Measurements from ENCODE around the gene CAMP. TPM values are rescaled to one million over a fixed set of nuclear protein-coding genes. Genes with fewer than 3 reads are reported as not detected.

Gene CAMP
- total and polyA plus RNA-seq, 2 donors from 2014 or later: not detected

DNA sequence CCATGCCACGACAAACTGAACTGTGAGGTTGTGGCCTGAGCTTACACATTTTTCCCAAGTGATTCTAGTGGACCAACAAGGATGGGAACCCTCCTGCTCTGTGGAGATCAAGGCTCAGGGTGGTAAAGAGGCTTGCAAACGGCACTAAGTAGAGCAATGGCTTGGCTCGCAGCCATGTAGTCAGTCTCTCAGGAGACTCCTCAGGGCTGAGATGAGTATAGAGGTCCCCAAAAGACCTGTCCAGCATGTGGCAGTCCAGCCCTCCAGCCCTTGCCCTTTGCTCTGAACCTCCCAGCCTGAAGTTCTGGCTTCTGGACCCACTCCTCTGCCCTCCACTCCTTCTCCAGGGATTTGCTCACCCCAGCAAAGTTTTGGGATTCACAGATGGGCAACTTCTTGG is 8.3 kb upstream of the CAMP start:
- peak overlapping the region; percentile 81 to 82 for H3K27ac ChIP-seq (ENCODE audit: low read depth in 2 of 2, low read length in 2 of 2)
- no peak for FAIRE-seq
- H3K27me3 ChIP-seq (ENCODE audit: control insufficient read depth, insufficient read depth, low read length): no peaks in the 10 kb centered on the region
- intact Hi-C loops (cut with DNase I): no loop called here
- H3K9me3 ChIP-seq (ENCODE audit: control insufficient read depth in 2 of 3, insufficient read depth in 1 of 3, low read length in 3 of 3): no peaks in the 10 kb centered on the region
- TF ChIP-seq, protein P1, sequence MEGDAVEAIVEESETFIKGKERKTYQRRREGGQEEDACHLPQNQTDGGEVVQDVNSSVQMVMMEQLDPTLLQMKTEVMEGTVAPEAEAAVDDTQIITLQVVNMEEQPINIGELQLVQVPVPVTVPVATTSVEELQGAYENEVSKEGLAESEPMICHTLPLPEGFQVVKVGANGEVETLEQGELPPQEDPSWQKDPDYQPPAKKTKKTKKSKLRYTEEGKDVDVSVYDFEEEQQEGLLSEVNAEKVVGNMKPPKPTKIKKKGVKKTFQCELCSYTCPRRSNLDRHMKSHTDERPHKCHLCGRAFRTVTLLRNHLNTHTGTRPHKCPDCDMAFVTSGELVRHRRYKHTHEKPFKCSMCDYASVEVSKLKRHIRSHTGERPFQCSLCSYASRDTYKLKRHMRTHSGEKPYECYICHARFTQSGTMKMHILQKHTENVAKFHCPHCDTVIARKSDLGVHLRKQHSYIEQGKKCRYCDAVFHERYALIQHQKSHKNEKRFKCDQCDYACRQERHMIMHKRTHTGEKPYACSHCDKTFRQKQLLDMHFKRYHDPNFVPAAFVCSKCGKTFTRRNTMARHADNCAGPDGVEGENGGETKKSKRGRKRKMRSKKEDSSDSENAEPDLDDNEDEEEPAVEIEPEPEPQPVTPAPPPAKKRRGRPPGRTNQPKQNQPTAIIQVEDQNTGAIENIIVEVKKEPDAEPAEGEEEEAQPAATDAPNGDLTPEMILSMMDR (IDR thresholded peaks at IDR 0.05; ENCODE audit: borderline replicate concordance, extremely low read depth, insufficient read depth): no peak
- peak in 1 of 5 donors; percentile 81 for DNase-seq
- H3K36me3 ChIP-seq (ENCODE audit: control insufficient read depth in 2 of 3, insufficient read depth in 3 of 3, low read length in 3 of 3): no peaks in the 10 kb centered on the region
- peaks cover 0 to 20% (median 0%) of the 10 kb centered on the region in 3 donors for H3K4me1 ChIP-seq (ENCODE audit: control insufficient read depth in 2 of 3, insufficient read depth in 2 of 3, low read depth in 1 of 3, low read length in 3 of 3)
- no peak overlapping the region for H3K9ac ChIP-seq (ENCODE audit: low read length in 3 of 3)
- H3K4me3 ChIP-seq (ENCODE audit: low read length in 3 of 3): peak overlapping the region in 2 of 3 donors; percentile 2 to 24

DNA sequence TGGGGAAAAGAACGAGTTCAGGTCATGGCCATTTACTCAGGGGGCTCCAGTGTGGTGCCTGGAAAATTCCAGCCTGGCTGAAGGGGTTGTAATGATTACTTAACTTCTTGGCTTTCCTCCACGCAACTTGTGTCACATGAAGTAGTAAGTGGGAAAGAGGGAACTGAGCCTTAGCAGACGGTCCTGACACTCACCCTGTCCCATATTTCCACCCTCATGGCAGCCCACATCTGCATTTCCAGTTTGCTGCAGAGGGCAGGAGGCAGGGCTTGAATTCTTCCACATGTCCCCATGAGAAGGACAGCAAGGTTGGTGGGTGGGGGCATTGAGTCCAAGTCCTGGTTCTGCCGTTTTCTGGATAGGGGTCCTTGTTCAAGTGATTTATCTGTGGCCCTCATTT is 7.8 kb upstream of the CAMP start:
- peak overlapping the region; percentile 81 to 82 for H3K27ac ChIP-seq (ENCODE audit: low read depth in 2 of 2, low read length in 2 of 2)
- FAIRE-seq: no peak

DNA sequence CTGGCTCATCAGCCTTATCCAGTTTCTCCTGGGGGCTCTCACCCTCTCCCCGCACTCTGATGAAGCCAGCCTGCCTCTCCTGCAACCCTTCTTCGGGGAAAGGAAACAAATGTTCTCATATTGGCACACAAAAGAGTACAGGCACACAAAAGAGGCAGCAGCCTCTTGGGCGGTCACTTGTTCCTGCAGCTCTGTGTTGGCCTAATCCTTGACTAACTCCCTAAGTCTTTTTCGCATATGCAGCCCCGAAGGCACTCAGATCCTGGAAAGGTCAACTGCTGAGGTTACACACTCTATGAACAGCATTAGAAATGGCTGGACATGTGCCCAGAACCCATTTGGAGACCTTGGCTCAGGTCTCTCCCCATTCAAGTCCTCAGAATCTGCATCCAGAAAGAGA is 7.4 kb upstream of the CAMP start:
- Histone ChIP-seq H3K27me3 (ENCODE audit: control insufficient read depth, insufficient read depth, low read length) (no peaks in the 10 kb centered on the region), H3K36me3 (ENCODE audit: control insufficient read depth in 2 of 3, insufficient read depth in 3 of 3, low read length in 3 of 3) (no peaks in the 10 kb centered on the region), H3K4me1 (ENCODE audit: control insufficient read depth in 2 of 3, insufficient read depth in 2 of 3, low read depth in 1 of 3, low read length in 3 of 3) (peaks cover 0 to 20% (median 0%) of the 10 kb centered on the region in 3 donors), H3K27ac (ENCODE audit: low read depth in 2 of 2, low read length in 2 of 2) (peak overlapping the region; percentile 81 to 82), H3K9me3 (ENCODE audit: control insufficient read depth in 2 of 3, insufficient read depth in 1 of 3, low read length in 3 of 3) (no peaks in the 10 kb centered on the region), H3K9ac (ENCODE audit: low read length in 3 of 3) (no peak overlapping the region), H3K4me3 (ENCODE audit: low read length in 3 of 3) (no peak overlapping the region)
- peak in 1 of 5 donors; percentile 34 for DNase-seq
- intact Hi-C loops (cut with DNase I): no loop called here
- TF ChIP-seq, protein P1 (IDR thresholded peaks at IDR 0.05; ENCODE audit: borderline replicate concordance, extremely low read depth, insufficient read depth): no peak
- no peak for FAIRE-seq

More for the DNA sequence above, 7.8 kb upstream of the CAMP start:
- Histone ChIP-seq H3K4me3 (ENCODE audit: low read length in 3 of 3) (peak overlapping the region in 1 of 3 donors; percentile 24), H3K4me1 (ENCODE audit: control insufficient read depth in 2 of 3, insufficient read depth in 2 of 3, low read depth in 1 of 3, low read length in 3 of 3) (peaks cover 0 to 20% (median 0%) of the 10 kb centered on the region in 3 donors), H3K27me3 (ENCODE audit: control insufficient read depth, insufficient read depth, low read length) (no peaks in the 10 kb centered on the region), H3K36me3 (ENCODE audit: control insufficient read depth in 2 of 3, insufficient read depth in 3 of 3, low read length in 3 of 3) (no peaks in the 10 kb centered on the region), H3K9ac (ENCODE audit: low read length in 3 of 3) (no peak overlapping the region), H3K9me3 (ENCODE audit: control insufficient read depth in 2 of 3, insufficient read depth in 1 of 3, low read length in 3 of 3) (no peaks in the 10 kb centered on the region)
- TF ChIP-seq, protein P1 (IDR thresholded peaks at IDR 0.05; ENCODE audit: borderline replicate concordance, extremely low read depth, insufficient read depth): no peak
- intact Hi-C loops (cut with DNase I): no loop called here
- DNase-seq: peak in 2 of 5 donors; percentile 52 to 86

DNA sequence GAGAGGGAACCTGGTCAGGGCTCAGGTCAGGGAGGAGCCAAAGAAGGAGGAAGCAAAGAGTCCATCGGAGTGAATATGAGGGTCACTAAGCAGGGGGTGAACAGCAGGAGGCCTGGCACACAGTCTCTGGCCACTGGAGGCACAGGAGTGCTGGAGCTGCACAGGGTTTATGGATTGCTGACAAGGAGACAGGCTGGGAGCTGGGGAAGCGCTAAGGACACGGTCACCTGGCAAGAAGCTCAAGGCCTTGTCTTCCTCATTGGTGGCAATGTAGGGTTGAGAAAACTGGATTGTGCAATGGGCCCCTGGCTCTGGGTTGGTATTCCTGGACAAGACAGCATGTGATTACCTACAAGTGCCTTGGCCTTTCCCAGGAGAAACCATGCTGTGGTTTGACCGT is 5.8 kb upstream of the CAMP start:
- no peak overlapping the region for H3K9ac ChIP-seq (ENCODE audit: low read length in 3 of 3)
- peaks cover 0 to 20% (median 0%) of the 10 kb centered on the region in 3 donors for H3K4me1 ChIP-seq (ENCODE audit: control insufficient read depth in 2 of 3, insufficient read depth in 2 of 3, low read depth in 1 of 3, low read length in 3 of 3)
- no peak for FAIRE-seq
- H3K9me3 ChIP-seq (ENCODE audit: control insufficient read depth in 2 of 3, insufficient read depth in 1 of 3, low read length in 3 of 3): no peaks in the 10 kb centered on the region
- H3K36me3 ChIP-seq (ENCODE audit: control insufficient read depth in 2 of 3, insufficient read depth in 3 of 3, low read length in 3 of 3): no peaks in the 10 kb centered on the region
- DNase-seq: no peak
- TF ChIP-seq, protein P1 (IDR thresholded peaks at IDR 0.05; ENCODE audit: borderline replicate concordance, extremely low read depth, insufficient read depth): no peak
- no peak overlapping the region for H3K4me3 ChIP-seq (ENCODE audit: low read length in 3 of 3)
- H3K27me3 ChIP-seq (ENCODE audit: control insufficient read depth, insufficient read depth, low read length): no peaks in the 10 kb centered on the region
- H3K27ac ChIP-seq (ENCODE audit: low read depth in 2 of 2, low read length in 2 of 2): no peak overlapping the region
- intact Hi-C loops (cut with DNase I): no loop called here

Data from kidney (tissue), 14 donors.